Measurements from ENCODE around the gene DPPA5.

Gene DPPA5

GRCh38 chr6:73367761-73368355 is 13.8 kb upstream of the DPPA5 start:
- H3K27ac ChIP-seq = no peak overlapping the region
- ChIA-PET POLR2A (ENCODE audit: low non-redundant PET) (interaction anchor here (0.6 kb wide), 1 partner anchor 29 kb away, joined by 3 read pairs; no protein-coding TSS in a partner anchor), CTCF (interaction anchor here (1.1 kb wide), 1 partner anchor 21 kb away, joined by 3 read pairs; no protein-coding TSS in a partner anchor)
- DNase-seq (ENCODE audit: low spot score) = no peak
- no peak for TF ChIP-seq CTCF (conservative IDR thresholded peaks at IDR 0.05; ENCODE audit: low read depth)

- H3K27ac ChIP-seq = no peak overlapping the region
- POLR2A ChIA-PET (ENCODE audit: low non-redundant PET) = no interaction called here
- no peak for TF ChIP-seq CTCF (conservative IDR thresholded peaks at IDR 0.05; ENCODE audit: low read depth)
- DNase-seq (ENCODE audit: low spot score) = no peak
- CTCF ChIA-PET = no interaction called here
Observed at GRCh38 chr6:73364549-73364948, 10.5 kb upstream of the DPPA5 start.

- DNase-seq (ENCODE audit: low spot score) = no peak
- no peak for TF ChIP-seq CTCF (conservative IDR thresholded peaks at IDR 0.05; ENCODE audit: low read depth)
- no peak overlapping the region for H3K27ac ChIP-seq
- CTCF ChIA-PET = no interaction called here
- POLR2A ChIA-PET (ENCODE audit: low non-redundant PET) = no interaction called here
Observed at GRCh38 chr6:73364121-73364520, 10.0 kb upstream of the DPPA5 start.

GRCh38 chr6:73363537-73363875 is 9.4 kb upstream of the DPPA5 start:
- CTCF ChIA-PET = no interaction called here
- no peak for TF ChIP-seq CTCF (conservative IDR thresholded peaks at IDR 0.05; ENCODE audit: low read depth)
- no peak for DNase-seq (ENCODE audit: low spot score)
- POLR2A ChIA-PET (ENCODE audit: low non-redundant PET) = no interaction called here
- no peak overlapping the region for H3K27ac ChIP-seq

- CTCF ChIA-PET = no interaction called here
Observed at GRCh38 chr6:73362869-73363536, 8.9 kb upstream of the DPPA5 start.

GRCh38 chr6:73362358-73362757 is 8.3 kb upstream of the DPPA5 start, which contains the start of gene KHDC3L:
TSS of gene KHDC3L (plus strand) at chr6:73362658. CDS start at chr6:73362730, 72 bp downstream.
- ChIA-PET CTCF (no interaction called here), POLR2A (ENCODE audit: low non-redundant PET) (no interaction called here)
- H3K27ac ChIP-seq = no peak within 1 kb of the TSS
- no peak for DNase-seq (ENCODE audit: low spot score)
- no peak for TF ChIP-seq CTCF (conservative IDR thresholded peaks at IDR 0.05; ENCODE audit: low read depth)

More at GRCh38 chr6:73362869-73363536, 8.9 kb upstream of the DPPA5 start:
- POLR2A ChIA-PET (ENCODE audit: low non-redundant PET) = no interaction called here
- H3K27ac ChIP-seq = no peak overlapping the region
- no peak for TF ChIP-seq CTCF (conservative IDR thresholded peaks at IDR 0.05; ENCODE audit: low read depth)
- DNase-seq (ENCODE audit: low spot score) = no peak

All from RWPE1 (cell line).